ENCODE measurements around the gene VAMP3.

The VAMP3 gene

DNA sequence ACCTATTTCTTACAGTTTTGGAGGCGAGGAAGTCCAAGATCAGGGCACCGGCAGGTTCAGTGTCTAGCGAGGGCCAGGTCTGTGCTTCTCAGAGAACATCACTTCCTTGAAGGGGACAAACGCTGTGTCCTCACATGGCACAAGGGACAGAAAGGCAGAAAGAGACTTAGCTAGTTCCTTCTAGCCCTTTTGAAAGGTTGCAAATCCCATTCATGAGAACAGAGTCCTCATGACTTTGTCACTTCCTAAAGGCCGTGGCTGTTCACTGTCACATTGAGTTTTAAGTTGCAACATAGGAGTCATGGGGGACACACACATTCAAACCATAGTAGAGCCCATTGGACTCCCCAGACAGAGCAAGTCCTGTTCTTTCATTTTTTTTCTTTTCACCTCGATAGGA, 40.4 kb downstream of the VAMP3 start:
- no peak for TF ChIP-seq POLR2A (IDR thresholded peaks at IDR 0.05; ENCODE audit: low read depth, low read length)
- FAIRE-seq, result no peak

DNA sequence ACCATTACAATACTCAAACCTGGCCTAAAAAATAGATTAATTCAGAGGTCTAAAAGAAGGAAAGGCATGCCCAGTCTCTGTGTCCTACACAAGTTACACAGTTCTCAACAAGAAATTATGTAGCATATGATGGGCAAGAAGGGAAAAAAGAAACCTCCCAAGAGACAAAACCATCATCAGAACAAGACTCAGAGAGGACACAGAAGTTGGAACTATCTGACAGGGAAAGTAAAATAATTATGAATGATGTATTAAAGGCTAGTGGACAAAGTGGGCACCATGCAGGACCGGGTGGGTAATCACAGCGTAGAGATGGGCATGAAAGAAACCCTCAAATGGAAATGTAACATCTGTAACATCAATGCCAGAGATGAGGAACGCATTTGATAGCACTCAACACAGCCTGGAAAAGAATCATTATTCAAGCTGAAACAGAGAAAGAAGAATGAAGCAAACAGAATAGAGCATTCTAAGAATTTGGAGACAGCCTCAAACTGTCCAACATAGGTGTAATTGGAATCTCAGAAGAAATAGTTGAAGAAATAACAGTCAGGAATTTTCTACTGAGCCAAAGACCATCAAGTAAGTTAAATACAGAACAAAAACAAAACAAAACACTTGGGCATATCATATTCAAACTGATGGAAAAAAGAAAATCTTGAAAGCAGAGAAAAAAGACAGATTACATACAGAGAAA, 42.7 kb downstream of the VAMP3 start:
- FAIRE-seq (no peak), DNase-seq (ENCODE audit: insufficient read length, low spot score) (no peak)
- TF ChIP-seq POLR2A (IDR thresholded peaks at IDR 0.05; ENCODE audit: low read depth, low read length), result no peak

More for the DNA sequence above, 40.4 kb downstream of the VAMP3 start:
- no peak for DNase-seq (ENCODE audit: insufficient read length, low spot score)

DNA sequence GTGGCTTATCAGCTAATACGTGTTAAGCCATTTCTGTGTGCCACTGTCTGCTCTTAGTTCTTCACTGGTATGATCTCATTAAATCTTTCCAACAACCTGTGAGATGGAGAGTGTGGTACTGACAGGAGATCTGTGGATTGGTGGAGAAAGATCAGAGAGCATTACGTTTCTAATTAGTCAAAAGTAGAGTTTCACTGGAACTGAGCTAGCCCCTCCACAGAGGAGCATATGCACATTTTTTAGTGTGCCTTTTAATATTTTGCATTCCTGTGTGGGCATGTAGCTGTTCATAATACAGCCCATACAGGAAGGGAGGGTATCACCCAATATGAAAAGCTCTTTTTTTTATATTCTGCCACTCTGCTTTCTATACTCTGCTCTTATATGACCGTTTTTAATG, 50.2 kb downstream of the VAMP3 start:
- TF ChIP-seq POLR2A (IDR thresholded peaks at IDR 0.05; ENCODE audit: low read depth, low read length), result no peak
- DNase-seq (ENCODE audit: insufficient read length, low spot score) (no peak), FAIRE-seq (no peak)

DNA sequence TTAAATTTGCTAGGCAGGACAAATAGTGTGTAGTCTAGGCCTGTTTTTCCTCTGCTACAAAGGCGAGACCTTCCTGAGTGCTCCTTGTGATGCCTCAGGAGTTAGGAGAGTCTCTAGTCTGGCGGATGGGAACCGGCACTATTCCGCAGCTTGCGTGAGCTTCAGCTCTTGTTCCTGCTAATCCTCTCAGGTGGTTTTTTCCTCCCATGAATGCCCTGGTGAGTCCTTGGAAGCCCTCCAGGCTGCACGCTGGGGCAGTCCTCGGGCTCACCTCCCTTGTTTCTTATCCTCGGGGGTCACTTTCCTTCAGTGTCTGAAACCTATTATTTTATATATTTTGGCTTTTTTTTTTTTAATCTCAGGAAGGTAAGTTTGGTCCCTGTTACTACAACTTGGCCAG, 53.6 kb downstream of the VAMP3 start:
- DNase-seq (ENCODE audit: insufficient read length, low spot score) (no peak), FAIRE-seq (no peak)
- TF ChIP-seq POLR2A (IDR thresholded peaks at IDR 0.05; ENCODE audit: low read depth, low read length), result no peak

DNA sequence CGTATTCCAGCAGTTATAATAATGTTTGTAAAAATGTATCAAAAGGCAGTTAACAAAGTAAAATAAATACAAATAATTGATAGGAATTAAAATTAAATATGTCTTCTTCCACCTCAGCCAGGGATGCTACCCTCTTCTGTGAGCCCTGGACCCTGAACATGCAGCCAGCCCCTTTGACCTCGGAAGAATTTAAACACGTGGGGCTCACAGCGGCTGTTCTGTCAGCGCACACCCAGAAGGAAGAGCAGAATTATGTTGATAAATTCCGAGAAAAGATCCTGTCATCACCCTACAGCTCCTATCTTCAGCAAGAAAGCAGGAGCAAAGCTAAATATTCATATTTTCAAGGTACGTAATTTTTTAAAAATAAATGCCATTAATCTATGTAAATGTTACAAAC, 55.3 kb downstream of the VAMP3 start:
- FAIRE-seq (no peak), DNase-seq (ENCODE audit: insufficient read length, low spot score) (no peak)
- TF ChIP-seq POLR2A (IDR thresholded peaks at IDR 0.05; ENCODE audit: low read depth, low read length), result no peak

DNA sequence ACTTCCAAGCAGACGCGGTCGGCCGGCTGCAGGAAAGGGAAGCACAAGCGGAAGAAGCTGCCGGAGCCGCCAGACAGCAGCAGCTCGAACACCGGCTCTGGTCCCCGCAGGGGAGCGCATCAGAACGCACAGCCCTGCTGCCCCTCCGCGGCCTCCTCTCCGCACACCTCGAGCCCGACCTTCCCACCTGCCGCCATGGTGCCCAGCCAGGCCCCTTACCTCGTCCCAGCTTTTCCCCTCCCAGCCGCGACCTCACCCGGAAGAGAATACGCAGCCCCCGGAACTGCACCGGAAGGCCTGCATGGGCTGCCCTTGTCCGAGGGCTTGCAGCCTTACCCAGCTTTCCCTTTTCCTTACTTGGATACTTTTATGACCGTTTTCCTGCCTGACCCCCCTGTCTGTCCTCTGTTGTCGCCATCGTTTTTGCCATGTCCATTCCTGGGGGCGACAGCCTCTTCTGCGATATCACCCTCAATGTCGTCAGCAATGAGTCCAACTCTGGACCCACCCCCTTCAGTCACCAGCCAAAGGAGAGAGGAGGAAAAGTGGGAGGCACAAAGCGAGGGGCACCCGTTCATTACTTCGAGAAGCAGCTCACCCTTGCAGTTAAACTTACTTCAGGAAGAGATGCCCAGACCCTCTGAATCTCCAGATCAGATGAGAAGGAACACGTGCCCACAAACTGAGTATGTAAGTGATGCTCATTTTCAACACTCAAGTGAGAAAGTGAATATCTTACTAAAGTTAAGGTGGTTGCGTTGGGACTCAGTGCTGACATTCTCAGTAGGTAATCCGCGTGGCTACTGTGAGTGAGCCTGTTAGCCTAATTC, 56.2 kb downstream of the VAMP3 start:
- TF ChIP-seq POLR2A (IDR thresholded peaks at IDR 0.05; ENCODE audit: low read depth, low read length), result no peak
- DNase-seq (ENCODE audit: insufficient read length, low spot score) (no peak), FAIRE-seq (no peak)
